HG02852 (cell line): ENCODE measurements around the gene STX19.
"Not testable (repeated sequence)": the region's sequence is repeated elsewhere in the genome, so short reads cannot be mapped to it uniquely, and the experiment has no call there.

Experiments
- ATAC-seq: cut with Tn5 transposase; IDR thresholded peaks from one replicate; pipeline ENCODE4 v1.9.1; 2021; ENCODE audit warnings: mild to moderate bottlenecking, moderate library complexity; ENCODE audit not compliant: unreplicated experiment

Gene STX19

GRCh38 chr3:94028093-94028837 is at the start of gene STX19:
STX19 (minus strand) TSS chr3:94028597; CDS start chr3:94015269, 13,328 bp downstream.
- ATAC-seq = no peak

- no peak for ATAC-seq
Observed at GRCh38 chr3:94076055-94076454, 47.7 kb upstream of the STX19 start.

GRCh38 chr3:94071713-94072284 is 43.4 kb upstream of the STX19 start:
- peak; percentile 84 for ATAC-seq

- ATAC-seq = peak; percentile 74
Observed at GRCh38 chr3:94070341-94070911, 42.0 kb upstream of the STX19 start.

- ATAC-seq = no peak
Observed at GRCh38 chr3:94069194-94069813, 40.9 kb upstream of the STX19 start.

GRCh38 chr3:94066506-94067500 is 38.4 kb upstream of the STX19 start:
- ATAC-seq = no peak

- ATAC-seq = no peak
Observed at GRCh38 chr3:94065819-94066480, 37.6 kb upstream of the STX19 start.

- ATAC-seq = no peak
Observed at GRCh38 chr3:94065122-94065521, 36.7 kb upstream of the STX19 start.

GRCh38 chr3:94064243-94064860 is 36.0 kb upstream of the STX19 start:
- ATAC-seq = no peak

GRCh38 chr3:94063496-94064119 is 35.2 kb upstream of the STX19 start:
- no peak for ATAC-seq

- ATAC-seq = peak; percentile 91
Observed at GRCh38 chr3:94062513-94063404, 34.4 kb upstream of the STX19 start, which contains the start of the genes DHFR2 and NSUN3. DHFR2 (minus strand) TSS chr3:94062916; CDS start chr3:94061511, 1,405 bp downstream. NSUN3 (plus strand) TSS chr3:94063061; CDS start chr3:94063127, 66 bp downstream.

- no peak for ATAC-seq
Observed at GRCh38 chr3:94061297-94061696, 32.9 kb upstream of the STX19 start.

- no peak for ATAC-seq
Observed at GRCh38 chr3:94050546-94050945, 22.1 kb upstream of the STX19 start.

- ATAC-seq = no peak
Observed at GRCh38 chr3:94049267-94049666, 20.9 kb upstream of the STX19 start.

- ATAC-seq = no peak
Observed at GRCh38 chr3:94046533-94046932, 18.1 kb upstream of the STX19 start.

GRCh38 chr3:94044100-94044936 is 15.9 kb upstream of the STX19 start:
- not testable (repeated sequence) for ATAC-seq

GRCh38 chr3:94043285-94043684 is 14.9 kb upstream of the STX19 start:
- no peak for ATAC-seq
